Measurements from ENCODE around the gene ZIC1. TPM values are rescaled to one million over a fixed set of nuclear protein-coding genes. Genes with fewer than 3 reads are reported as not detected.

The ZIC1 gene
- total and polyA plus RNA-seq, 2 experiments from 2014 or later, result 15.5 to 18.2 TPM

- H3K9ac ChIP-seq, result no peak overlapping the region
Measured at GRCh38 chr3:147404000-147404799, 5.0 kb upstream of the ZIC1 start.

GRCh38 chr3:147404800-147405230, 4.3 kb upstream of the ZIC1 start:
- no peaks in the 10 kb centered on the region for H3K27me3 ChIP-seq (replicated peaks; ENCODE audit: insufficient read depth)
- in situ Hi-C loops (cut with MboI), result no loop called here
- H3K9me2 ChIP-seq (ENCODE audit: insufficient read depth), result no peaks in the 10 kb centered on the region
- no peak for TF ChIP-seq EZH2 (IDR thresholded peaks at IDR 0.05; ENCODE audit: insufficient read depth, poor library complexity, severe bottlenecking)
- TF ChIP-seq EZH2phosphoT487 (IDR thresholded peaks at IDR 0.05; ENCODE audit: insufficient read depth, low read depth), result no peak
- no peaks in the 10 kb centered on the region for H3K36me3 ChIP-seq (ENCODE audit: low read depth)
- no peaks in the 10 kb centered on the region for H4K20me1 ChIP-seq (ENCODE audit: insufficient read depth)
- no peak overlapping the region for H3K9ac ChIP-seq
- H3K79me2 ChIP-seq (ENCODE audit: insufficient read depth), result peaks cover 87% of the 10 kb centered on the region
- H3K27ac ChIP-seq, result no peak overlapping the region
- no peak for DNase-seq
- peaks cover 2% of the 10 kb centered on the region; the same call in 1 of the 2 replicates for H3K4me1 ChIP-seq (ENCODE audit: insufficient read depth)
- H2AFZ ChIP-seq, result no peak overlapping the region
- H3K9me3 ChIP-seq (ENCODE audit: low read depth), result no peaks in the 10 kb centered on the region
- no peak overlapping the region for H3K4me3 ChIP-seq
- WGBS, 2 experiments (ENCODE audit: low coverage in 1 of 2, low lambda C conversion rate in 2 of 2, missing lambda C conversion rate in 2 of 2), result 93% methylated on average over 16 of the region's 16 CpGs
- H3K4me2 ChIP-seq (ENCODE audit: unreplicated experiment), result no peak overlapping the region
- peaks cover 7% of the 10 kb centered on the region; the same call in 1 of the 2 replicates for H3F3A ChIP-seq (ENCODE audit: insufficient read depth)

More at GRCh38 chr3:147404000-147404799, 5.0 kb upstream of the ZIC1 start:
- WGBS, 2 experiments (ENCODE audit: low coverage in 1 of 2, low lambda C conversion rate in 2 of 2, missing lambda C conversion rate in 2 of 2), result 79 to 84% methylated on average over 11 of the region's 11 CpGs
- H2AFZ ChIP-seq, result no peak overlapping the region
- no peaks in the 10 kb centered on the region for H3K36me3 ChIP-seq (ENCODE audit: low read depth)
- TF ChIP-seq EZH2phosphoT487 (IDR thresholded peaks at IDR 0.05; ENCODE audit: insufficient read depth, low read depth) (no peak), EZH2 (IDR thresholded peaks at IDR 0.05; ENCODE audit: insufficient read depth, poor library complexity, severe bottlenecking) (no peak)
- H3K4me2 ChIP-seq (ENCODE audit: unreplicated experiment), result no peak overlapping the region
- H3F3A ChIP-seq (ENCODE audit: insufficient read depth), result peaks cover 7% of the 10 kb centered on the region; the same call in 1 of the 2 replicates
- peaks cover 4% of the 10 kb centered on the region; the same call in 1 of the 2 replicates for H3K4me1 ChIP-seq (ENCODE audit: insufficient read depth)
- in situ Hi-C loops (cut with MboI), result no loop called here
- H3K79me2 ChIP-seq (ENCODE audit: insufficient read depth), result peaks cover 87% of the 10 kb centered on the region
- no peak overlapping the region for H3K4me3 ChIP-seq
- H3K27me3 ChIP-seq (replicated peaks; ENCODE audit: insufficient read depth), result no peaks in the 10 kb centered on the region
- no peaks in the 10 kb centered on the region for H3K9me3 ChIP-seq (ENCODE audit: low read depth)
- H3K27ac ChIP-seq, result no peak overlapping the region
- DNase-seq, result no peak
- no peaks in the 10 kb centered on the region for H4K20me1 ChIP-seq (ENCODE audit: insufficient read depth)
- H3K9me2 ChIP-seq (ENCODE audit: insufficient read depth), result no peaks in the 10 kb centered on the region

- DNase-seq, result no peak
- H3K36me3 ChIP-seq (ENCODE audit: low read depth), result no peaks in the 10 kb centered on the region
- no peak overlapping the region for H3K4me2 ChIP-seq (ENCODE audit: unreplicated experiment)
- H3K9me3 ChIP-seq (ENCODE audit: low read depth), result no peaks in the 10 kb centered on the region
- no peak overlapping the region for H3K9ac ChIP-seq
- no peak overlapping the region for H3K4me3 ChIP-seq
- H3F3A ChIP-seq (ENCODE audit: insufficient read depth), result peaks cover 7% of the 10 kb centered on the region; the same call in 1 of the 2 replicates
- H2AFZ ChIP-seq, result no peak overlapping the region
- H4K20me1 ChIP-seq (ENCODE audit: insufficient read depth), result no peaks in the 10 kb centered on the region
- no peaks in the 10 kb centered on the region for H3K4me1 ChIP-seq (ENCODE audit: insufficient read depth)
- peaks cover 81% of the 10 kb centered on the region for H3K79me2 ChIP-seq (ENCODE audit: insufficient read depth)
- no peaks in the 10 kb centered on the region for H3K9me2 ChIP-seq (ENCODE audit: insufficient read depth)
- no peaks in the 10 kb centered on the region for H3K27me3 ChIP-seq (replicated peaks; ENCODE audit: insufficient read depth)
- 92 to 94% methylated on average over 26 to 27 of the region's 27 CpGs for WGBS, 2 experiments (ENCODE audit: low coverage in 1 of 2, low lambda C conversion rate in 2 of 2, missing lambda C conversion rate in 2 of 2)
- TF ChIP-seq EZH2phosphoT487 (IDR thresholded peaks at IDR 0.05; ENCODE audit: insufficient read depth, low read depth) (no peak), EZH2 (IDR thresholded peaks at IDR 0.05; ENCODE audit: insufficient read depth, poor library complexity, severe bottlenecking) (no peak)
- H3K27ac ChIP-seq, result no peak overlapping the region
- in situ Hi-C loops (cut with MboI), result no loop called here
Measured at GRCh38 chr3:147405231-147406027, 3.7 kb upstream of the ZIC1 start.
